Mononuclear cell (primary cell): ENCODE results near the gene ZNF768. TPM values are rescaled to one million over a fixed set of nuclear protein-coding genes. Genes with fewer than 3 reads are reported as not detected.

ENCODE experiments used
- H3K27me3 ChIP-seq: 2 replicates; pipeline ENCODE4 v1.6.0; 2011; ENCODE audit warnings: low read length, control low read depth; ENCODE audit not compliant: insufficient read depth
- H3K4me1 ChIP-seq: 2 replicates; pipeline ENCODE4 v1.5.1; 2011; ENCODE audit warnings: mild to moderate bottlenecking, low read length, control low read depth; ENCODE audit not compliant: insufficient read depth
- H3K4me3 ChIP-seq: 2 replicates; pipeline ENCODE4 v1.5.1; 2011; ENCODE audit warnings: mild to moderate bottlenecking, low read length, moderate library complexity
- H3K9me3 ChIP-seq: 2 replicates; pipeline ENCODE4 v1.5.1; 2011; ENCODE audit warnings: low read depth, mild to moderate bottlenecking, control low read depth, low read length
- total RNA-seq: library from RNA; depleted of rRNA; stranded (reverse); fragments of >200 nt; gene quantifications from one replicate; pipeline ENCODE4 v1.2.3, GENCODE V29; 2012

Gene ZNF768
- total RNA-seq, 1 donor: 5.7 TPM

- H3K4me1 ChIP-seq: no peaks in the 10 kb centered on the region
- H3K27me3 ChIP-seq: no peaks in the 10 kb centered on the region
- no peak overlapping the region for H3K4me3 ChIP-seq
- no peaks in the 10 kb centered on the region for H3K9me3 ChIP-seq
Observed at GRCh38 chr16:30515275-30515674, 11.1 kb downstream of the ZNF768 start.

GRCh38 chr16:30511509-30511908 is 14.9 kb downstream of the ZNF768 start:
- no peaks in the 10 kb centered on the region for H3K9me3 ChIP-seq
- H3K4me3 ChIP-seq: no peak overlapping the region
- H3K4me1 ChIP-seq: no peaks in the 10 kb centered on the region
- no peaks in the 10 kb centered on the region for H3K27me3 ChIP-seq

GRCh38 chr16:30510376-30510938 is 15.9 kb downstream of the ZNF768 start:
- Histone ChIP-seq H3K27me3 (no peaks in the 10 kb centered on the region), H3K4me3 (no peak overlapping the region), H3K9me3 (no peaks in the 10 kb centered on the region), H3K4me1 (no peaks in the 10 kb centered on the region)

- Histone ChIP-seq H3K9me3 (no peaks in the 10 kb centered on the region), H3K27me3 (no peaks in the 10 kb centered on the region), H3K4me1 (no peaks in the 10 kb centered on the region), H3K4me3 (no peak overlapping the region)
Observed at GRCh38 chr16:30509081-30509765, 17.1 kb downstream of the ZNF768 start.

- no peaks in the 10 kb centered on the region for H3K9me3 ChIP-seq
- H3K4me3 ChIP-seq: no peak overlapping the region
- H3K4me1 ChIP-seq: no peaks in the 10 kb centered on the region
- no peaks in the 10 kb centered on the region for H3K27me3 ChIP-seq
Observed at GRCh38 chr16:30503403-30504296, 22.7 kb downstream of the ZNF768 start.

- Histone ChIP-seq H3K9me3 (no peaks in the 10 kb centered on the region), H3K4me1 (no peaks in the 10 kb centered on the region), H3K4me3 (no peak overlapping the region), H3K27me3 (no peaks in the 10 kb centered on the region)
Observed at GRCh38 chr16:30499284-30499683, 27.1 kb downstream of the ZNF768 start.

- Histone ChIP-seq H3K27me3 (no peaks in the 10 kb centered on the region), H3K9me3 (no peaks in the 10 kb centered on the region), H3K4me1 (peaks cover 6% of the 10 kb centered on the region), H3K4me3 (no peak overlapping the region)
Observed at GRCh38 chr16:30494709-30495108, 31.7 kb downstream of the ZNF768 start.

GRCh38 chr16:30493941-30494488 is 32.4 kb downstream of the ZNF768 start:
- peaks cover 7% of the 10 kb centered on the region for H3K4me1 ChIP-seq
- H3K4me3 ChIP-seq: no peak overlapping the region
- H3K27me3 ChIP-seq: no peaks in the 10 kb centered on the region
- H3K9me3 ChIP-seq: no peaks in the 10 kb centered on the region

- Histone ChIP-seq H3K4me1 (peaks cover 10% of the 10 kb centered on the region), H3K27me3 (no peaks in the 10 kb centered on the region), H3K9me3 (no peaks in the 10 kb centered on the region), H3K4me3 (no peak overlapping the region)
Observed at GRCh38 chr16:30491744-30492308, 34.5 kb downstream of the ZNF768 start.

GRCh38 chr16:30491229-30491628 is 35.1 kb downstream of the ZNF768 start:
- Histone ChIP-seq H3K4me1 (peaks cover 10% of the 10 kb centered on the region), H3K27me3 (no peaks in the 10 kb centered on the region), H3K9me3 (no peaks in the 10 kb centered on the region), H3K4me3 (no peak overlapping the region)

GRCh38 chr16:30490210-30490609 is 36.2 kb downstream of the ZNF768 start:
- Histone ChIP-seq H3K4me3 (no peak overlapping the region), H3K9me3 (no peaks in the 10 kb centered on the region), H3K27me3 (no peaks in the 10 kb centered on the region), H3K4me1 (peaks cover 10% of the 10 kb centered on the region)

GRCh38 chr16:30488764-30489605 is 37.4 kb downstream of the ZNF768 start:
- Histone ChIP-seq H3K9me3 (no peaks in the 10 kb centered on the region), H3K4me3 (no peak overlapping the region), H3K27me3 (no peaks in the 10 kb centered on the region), H3K4me1 (peaks cover 10% of the 10 kb centered on the region)

- H3K27me3 ChIP-seq: no peaks in the 10 kb centered on the region
- peaks cover 8% of the 10 kb centered on the region for H3K4me1 ChIP-seq
- H3K9me3 ChIP-seq: no peaks in the 10 kb centered on the region
- no peak overlapping the region for H3K4me3 ChIP-seq
Observed at GRCh38 chr16:30485818-30486436, 40.4 kb downstream of the ZNF768 start.

GRCh38 chr16:30484887-30485286 is 41.5 kb downstream of the ZNF768 start:
- no peak overlapping the region for H3K4me3 ChIP-seq

More at GRCh38 chr16:30484887-30485286, 41.5 kb downstream of the ZNF768 start:
- H3K9me3 ChIP-seq: no peaks in the 10 kb centered on the region
- H3K4me1 ChIP-seq: peaks cover 15% of the 10 kb centered on the region
- no peaks in the 10 kb centered on the region for H3K27me3 ChIP-seq
